Activated naive CD4-positive, alpha-beta T cell treated with anti-CD3 and anti-CD28 coated beads for 36 hours (primary cell): ENCODE measurements around the gene TRPC4AP. TPM values are rescaled to one million over a fixed set of nuclear protein-coding genes. Genes with fewer than 3 reads are reported as not detected.
"Not testable (repeated sequence)": the region's sequence is repeated elsewhere in the genome, so short reads cannot be mapped to it uniquely, and the experiment has no call there.

Source experiments
- CTCF ChIA-PET: fragments of 350-600 bp; sonication (Branson Sonifier 250); formaldehyde crosslinking; loops from one replicate; lab custom pipeline; 2021; ENCODE audit warnings: antibody characterized with exemption; lab: Charles Lee
- DNase-seq: peaks from one replicate; pipeline ENCODE4 v3.0.0-alpha.2; 2020
- H3K27ac Mint-ChIP-seq: one replicate; pipeline ENCODE4 v1.8.0; 2021; ENCODE audit warnings: mild to moderate bottlenecking, mixed read lengths
- H3K27me3 Mint-ChIP-seq: one replicate; pipeline ENCODE4 v1.8.0; 2021; ENCODE audit warnings: low read depth, mixed read lengths
- H3K36me3 Mint-ChIP-seq: one replicate; pipeline ENCODE4 v1.8.0; 2021; ENCODE audit warnings: low read depth, mixed read lengths
- H3K4me1 Mint-ChIP-seq: one replicate; pipeline ENCODE4 v1.8.0; 2021; ENCODE audit warnings: low read depth, mixed read lengths
- H3K4me3 Mint-ChIP-seq: one replicate; pipeline ENCODE4 v1.8.0; 2021; ENCODE audit warnings: mild to moderate bottlenecking, moderate library complexity, mixed read lengths
- H3K9me3 Mint-ChIP-seq: one replicate; pipeline ENCODE4 v1.8.0; 2021; ENCODE audit warnings: mixed read lengths
- intact Hi-C: fragments of 100-400 bp; cut with micrococcal nuclease; formaldehyde crosslinking; loops from one replicate; pipeline ENCODE4 v1.15.1; 2023
- total RNA-seq, 2 experiments: library from RNA; stranded (reverse); gene quantifications; one replicate each; pipeline ENCODE4 v1.2.3, GENCODE V29; 2021

TRPC4AP gene
- total RNA-seq, 2 experiments from 2014 or later = 49.6 to 51.7 TPM

DNA sequence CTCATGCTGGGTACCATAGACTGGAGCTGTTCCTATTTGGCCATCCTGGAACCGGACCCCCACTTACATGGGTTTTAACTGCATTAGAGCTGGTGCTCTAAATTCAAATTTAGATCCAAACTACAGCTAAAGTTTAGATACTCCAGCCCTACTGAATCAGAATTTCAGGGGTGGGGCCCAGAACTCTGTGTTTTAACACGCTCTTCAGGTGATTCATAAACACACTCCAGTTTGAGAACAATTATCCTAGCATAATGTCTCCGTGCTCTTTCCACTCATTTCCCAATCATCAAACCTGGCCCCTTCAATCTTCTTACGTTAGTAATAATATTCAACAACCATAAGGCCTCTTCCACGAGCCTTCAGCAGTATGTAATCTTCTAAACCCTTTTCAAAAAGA lies 15.3 kb downstream of the TRPC4AP start:
- H3K9me3 Mint-ChIP-seq = peaks cover 5% of the 10 kb centered on the region
- no peak overlapping the region for H3K27ac Mint-ChIP-seq

DNA sequence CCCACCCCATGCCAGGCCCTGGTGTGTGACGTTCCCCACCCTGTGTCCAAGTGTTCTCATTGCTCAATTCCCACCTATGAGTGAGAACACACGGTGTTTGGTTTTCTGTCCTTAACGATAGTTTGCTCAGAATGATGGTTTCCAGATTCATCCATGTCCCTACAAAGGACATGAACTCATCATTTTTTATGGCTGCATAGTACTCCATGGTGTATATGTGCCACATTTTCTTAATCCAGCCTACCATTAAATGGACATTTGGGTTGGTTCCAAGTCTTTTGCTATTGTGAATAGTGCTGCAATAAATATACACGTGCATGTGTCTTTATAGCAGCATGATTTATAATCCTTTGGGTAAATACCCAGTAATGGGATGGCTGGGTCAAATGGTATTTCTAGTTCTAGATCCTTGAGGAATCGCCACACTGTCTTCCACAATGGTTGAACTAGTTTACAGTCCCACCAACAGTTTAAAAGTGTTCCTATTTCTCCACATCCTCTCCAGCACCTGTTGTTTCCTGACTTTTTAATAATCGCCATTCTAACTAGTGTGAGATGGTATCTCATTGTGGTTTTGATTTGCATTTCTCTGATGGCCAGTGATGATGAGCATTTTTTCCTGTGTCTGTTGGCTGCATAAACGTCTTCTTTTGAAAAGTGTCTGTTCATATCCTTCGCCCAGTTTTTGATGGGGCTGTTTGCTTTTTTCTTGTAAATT lies 21.0 kb downstream of the TRPC4AP start:
- DNase-seq, CTCF ChIA-PET: not testable (repeated sequence)

More for the DNA sequence above, 15.3 kb downstream of the TRPC4AP start:
- no peaks in the 10 kb centered on the region for H3K27me3 Mint-ChIP-seq
- H3K36me3 Mint-ChIP-seq = peaks cover 41% of the 10 kb centered on the region
- peaks cover 15% of the 10 kb centered on the region for H3K4me1 Mint-ChIP-seq
- CTCF ChIA-PET = no interaction called here
- no peak for DNase-seq
- no peak overlapping the region for H3K4me3 Mint-ChIP-seq
- intact Hi-C loops = no loop called here

DNA sequence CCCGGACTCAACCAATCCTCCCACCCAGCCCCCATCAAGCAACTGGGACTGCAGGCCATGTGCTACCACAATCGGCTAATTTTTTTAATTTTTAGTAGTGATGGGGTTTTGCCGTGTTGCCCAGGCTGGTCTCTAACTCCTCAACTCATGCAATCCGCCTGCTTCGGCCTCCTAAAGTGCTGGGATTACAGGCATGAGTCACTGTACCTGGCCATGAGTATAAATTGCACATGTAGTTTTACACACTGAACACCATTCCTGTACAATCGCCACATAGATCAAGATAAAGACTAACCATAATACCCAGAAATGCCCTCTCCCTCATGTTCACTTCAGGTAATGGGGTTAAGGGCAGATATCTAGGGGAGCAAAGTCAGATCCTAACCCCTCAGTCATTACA lies 26.4 kb downstream of the TRPC4AP start:
- CTCF ChIA-PET = no interaction called here
- intact Hi-C loops = no loop called here
- Mint-ChIP-seq H3K9me3 (no peaks in the 10 kb centered on the region), H3K27me3 (no peaks in the 10 kb centered on the region), H3K4me3 (no peak overlapping the region), H3K36me3 (peaks cover 29% of the 10 kb centered on the region), H3K4me1 (peaks cover 66% of the 10 kb centered on the region), H3K27ac (peak overlapping the region; percentile 37)
- DNase-seq = no peak

More for the DNA sequence above, 21.0 kb downstream of the TRPC4AP start:
- H3K27me3 Mint-ChIP-seq, intact Hi-C loops, H3K9me3 Mint-ChIP-seq, H3K27ac Mint-ChIP-seq, H3K4me3 Mint-ChIP-seq: not testable (repeated sequence)
- Mint-ChIP-seq H3K36me3 (peaks cover 48% of the 10 kb centered on the region), H3K4me1 (peaks cover 30% of the 10 kb centered on the region)

DNA sequence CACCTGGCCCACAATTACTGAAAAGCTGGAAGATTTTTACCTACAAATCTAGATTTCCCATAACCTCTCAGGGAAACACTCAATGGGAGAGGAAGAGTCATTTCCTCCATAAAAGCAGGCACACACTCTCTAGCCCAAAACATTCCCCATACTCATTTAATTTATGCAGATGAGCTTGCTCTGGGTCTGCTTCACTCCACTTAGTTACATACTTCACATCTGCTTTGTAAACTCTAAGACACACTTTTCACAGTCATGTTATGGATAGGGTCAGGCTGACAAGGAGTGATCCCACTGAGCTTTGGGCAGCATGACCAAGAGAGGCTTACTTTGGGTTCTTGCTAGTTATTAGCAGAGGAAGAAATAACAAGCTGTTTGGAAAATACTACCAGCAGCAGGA lies 27.4 kb downstream of the TRPC4AP start:
- H3K4me1 Mint-ChIP-seq = peaks cover 61% of the 10 kb centered on the region
- no peak for DNase-seq
- H3K4me3 Mint-ChIP-seq = no peak overlapping the region
- no peaks in the 10 kb centered on the region for H3K9me3 Mint-ChIP-seq
- CTCF ChIA-PET = interaction anchor here (1.0 to 1.5 kb wide), 3 partner anchors 8 to 242 kb away, joined by 3 to 4 read pairs (median 4); no protein-coding TSS in a partner anchor
- H3K27me3 Mint-ChIP-seq = no peaks in the 10 kb centered on the region
- peaks cover 28% of the 10 kb centered on the region for H3K36me3 Mint-ChIP-seq
- intact Hi-C loops = loop anchor here (2.0 kb wide), 1 partner anchor 14 kb away; no protein-coding TSS in a partner anchor
- peak overlapping the region; percentile 42 for H3K27ac Mint-ChIP-seq

DNA sequence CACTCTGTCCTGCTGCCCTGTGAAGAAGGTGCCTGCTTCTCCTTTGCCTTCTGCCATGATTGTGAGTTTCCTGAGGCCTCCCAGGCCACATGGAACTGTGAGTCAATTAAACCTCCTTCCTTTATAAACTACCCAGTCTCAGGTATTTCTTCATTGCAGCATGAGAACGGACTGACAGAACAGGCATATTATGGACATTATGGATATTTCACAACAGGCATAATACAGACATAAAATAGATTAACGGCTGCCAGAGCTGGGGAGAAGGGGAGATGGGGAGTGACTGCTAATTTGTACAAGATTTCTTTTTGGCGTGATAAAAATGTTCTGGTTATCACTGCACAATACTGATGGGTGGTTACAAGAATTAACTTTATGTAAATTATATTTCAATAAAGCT lies 29.4 kb downstream of the TRPC4AP start:
- Mint-ChIP-seq H3K27ac (no peak overlapping the region), H3K36me3 (peaks cover 37% of the 10 kb centered on the region), H3K27me3 (no peaks in the 10 kb centered on the region), H3K4me1 (peaks cover 69% of the 10 kb centered on the region), H3K9me3 (no peaks in the 10 kb centered on the region), H3K4me3 (no peak overlapping the region)
- CTCF ChIA-PET = interaction anchor here (1.1 kb wide), 1 partner anchor 84 kb away, joined by 4 read pairs; the partner anchor contains the start of gene EDEM2
- DNase-seq = no peak
- intact Hi-C loops = no loop called here

DNA sequence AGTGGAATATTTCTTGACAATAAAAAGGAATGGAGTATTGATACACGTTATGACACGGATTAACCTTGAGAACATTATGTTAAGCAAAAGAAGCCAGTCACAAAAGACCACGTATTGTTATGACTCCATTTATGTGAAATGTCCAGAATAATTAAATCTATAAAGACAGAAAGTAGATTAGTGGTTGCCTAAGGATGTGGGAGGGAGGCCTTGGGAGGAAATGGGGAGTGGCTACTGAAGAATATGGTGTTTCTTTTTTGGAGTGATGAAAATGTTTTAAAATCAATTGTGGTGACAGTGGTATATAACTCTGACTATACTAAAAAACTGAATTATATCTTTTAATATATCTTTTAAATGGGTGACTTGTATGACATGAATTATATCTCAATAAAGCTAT lies 30.1 kb downstream of the TRPC4AP start:
- DNase-seq = no peak
- H3K36me3 Mint-ChIP-seq = peaks cover 37% of the 10 kb centered on the region
- no peaks in the 10 kb centered on the region for H3K27me3 Mint-ChIP-seq
- H3K4me1 Mint-ChIP-seq = peaks cover 64% of the 10 kb centered on the region
- intact Hi-C loops = no loop called here
- no peak overlapping the region for H3K4me3 Mint-ChIP-seq
- CTCF ChIA-PET = no interaction called here
- no peaks in the 10 kb centered on the region for H3K9me3 Mint-ChIP-seq
- H3K27ac Mint-ChIP-seq = no peak overlapping the region

DNA sequence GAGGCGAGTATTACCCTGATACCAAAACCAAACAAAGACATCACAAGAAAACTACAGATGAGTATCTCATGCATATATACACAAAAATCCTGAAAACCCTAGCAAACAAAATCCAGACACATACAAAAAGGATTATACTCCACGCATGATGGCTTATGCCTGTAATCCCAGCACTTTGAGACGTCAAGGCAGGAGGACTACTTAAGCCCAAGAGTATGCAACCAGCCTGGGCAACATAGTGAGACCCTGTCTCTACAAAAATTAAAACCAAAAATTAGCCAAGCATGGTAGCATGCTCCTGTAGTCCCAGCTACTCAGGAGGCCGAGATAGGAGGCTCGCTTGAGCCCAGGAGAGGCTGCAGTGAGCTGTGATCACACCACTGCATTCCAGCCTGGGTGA lies 32.4 kb downstream of the TRPC4AP start:
- H3K27ac Mint-ChIP-seq = no peak overlapping the region
- peaks cover 36% of the 10 kb centered on the region for H3K36me3 Mint-ChIP-seq
- CTCF ChIA-PET = no interaction called here

DNA sequence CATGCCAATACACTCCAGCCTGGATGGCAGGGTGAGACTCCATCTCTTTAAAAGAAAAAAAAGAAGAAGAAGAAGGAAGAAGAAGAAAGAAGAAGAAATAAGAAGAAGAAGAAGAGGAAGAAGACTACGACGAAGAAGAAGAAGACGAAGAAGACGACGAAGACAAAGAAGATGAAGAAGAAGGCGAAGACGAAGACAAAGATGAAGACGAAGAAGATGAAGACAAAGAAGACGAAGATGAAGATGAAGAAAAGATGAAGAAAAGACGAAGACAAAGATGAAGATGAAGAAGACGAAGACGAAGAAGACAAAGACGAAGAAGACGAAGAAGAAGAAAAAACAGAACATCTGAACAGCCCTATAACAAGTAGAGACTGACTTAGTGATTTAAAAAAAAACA lies 33.0 kb downstream of the TRPC4AP start:
- H3K36me3 Mint-ChIP-seq = peaks cover 39% of the 10 kb centered on the region
- no peaks in the 10 kb centered on the region for H3K9me3 Mint-ChIP-seq
- CTCF ChIA-PET = no interaction called here

More for the DNA sequence above, 32.4 kb downstream of the TRPC4AP start:
- H3K4me1 Mint-ChIP-seq = peaks cover 55% of the 10 kb centered on the region
- H3K4me3 Mint-ChIP-seq = no peak overlapping the region
- no peaks in the 10 kb centered on the region for H3K9me3 Mint-ChIP-seq
- intact Hi-C loops = no loop called here
- H3K27me3 Mint-ChIP-seq = no peaks in the 10 kb centered on the region
- DNase-seq = no peak

DNA sequence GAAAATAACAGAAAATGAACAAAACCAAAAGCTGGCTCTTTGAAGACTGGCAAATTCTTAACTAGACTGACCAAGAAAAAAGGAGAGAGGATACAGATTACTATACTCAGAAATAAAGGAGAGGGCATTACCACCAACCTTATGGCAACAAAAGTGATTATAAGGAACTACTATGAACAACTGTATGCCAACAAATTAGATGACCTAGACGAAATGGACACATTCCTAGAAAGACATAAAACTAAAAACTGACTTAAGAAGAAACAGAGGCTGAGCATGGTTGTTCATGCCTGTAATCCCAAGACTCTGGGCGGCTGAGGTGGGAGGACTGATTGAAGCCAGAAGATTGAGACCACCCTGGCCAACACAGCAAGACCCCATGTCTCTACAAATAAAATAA lies 33.5 kb downstream of the TRPC4AP start:
- Mint-ChIP-seq H3K4me3 (no peak overlapping the region), H3K27me3 (no peaks in the 10 kb centered on the region), H3K27ac (no peak overlapping the region), H3K4me1 (peaks cover 59% of the 10 kb centered on the region), H3K9me3 (no peaks in the 10 kb centered on the region), H3K36me3 (peaks cover 39% of the 10 kb centered on the region)
- CTCF ChIA-PET = no interaction called here
- intact Hi-C loops = no loop called here
- no peak for DNase-seq

More for the DNA sequence above, 33.0 kb downstream of the TRPC4AP start:
- H3K4me1 Mint-ChIP-seq = peaks cover 55% of the 10 kb centered on the region
- no peak for DNase-seq
- intact Hi-C loops = no loop called here
- H3K27ac Mint-ChIP-seq = no peak overlapping the region
- no peaks in the 10 kb centered on the region for H3K27me3 Mint-ChIP-seq
- H3K4me3 Mint-ChIP-seq = no peak overlapping the region

DNA sequence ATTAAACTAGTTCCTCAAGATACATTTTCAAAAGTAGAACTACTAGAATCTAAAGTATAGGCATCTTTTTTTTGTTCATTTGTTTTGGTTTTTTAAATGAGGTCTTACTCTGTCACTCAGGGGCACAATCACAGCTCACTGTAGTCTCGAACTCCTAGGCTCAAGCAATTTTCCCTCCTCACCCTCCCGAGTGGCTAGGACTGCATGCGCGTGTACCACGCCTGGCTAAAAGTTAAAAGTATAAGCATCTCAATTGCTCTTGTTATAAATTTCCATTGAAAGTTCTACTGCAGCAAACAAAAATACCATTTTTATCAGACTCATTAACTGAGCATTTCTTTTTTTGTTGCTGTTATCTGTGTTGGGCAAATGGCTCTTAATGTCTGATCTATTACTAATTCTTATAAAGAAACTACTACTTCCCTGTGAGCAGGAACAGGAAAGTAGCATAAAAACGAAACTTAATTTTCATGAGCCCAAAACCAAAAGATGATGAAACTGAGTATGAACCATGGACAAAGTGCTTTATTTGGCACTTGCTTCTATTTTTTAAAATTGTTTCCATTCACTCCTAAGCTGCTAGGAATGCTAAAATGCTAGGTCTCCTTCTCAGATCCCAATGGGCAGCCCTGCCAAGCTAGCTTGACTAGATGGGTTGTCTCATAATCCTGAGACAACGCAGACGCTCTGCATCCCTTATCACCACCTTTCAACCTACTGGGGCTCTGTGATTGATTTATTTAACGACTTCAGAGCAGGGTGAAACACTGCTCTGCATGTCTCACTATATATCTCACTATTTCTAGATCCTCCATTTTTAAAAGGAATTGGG lies 36.9 kb downstream of the TRPC4AP start:
- no peaks in the 10 kb centered on the region for H3K9me3 Mint-ChIP-seq
- H3K27me3 Mint-ChIP-seq = no peaks in the 10 kb centered on the region
- peak overlapping the region; percentile 22 for H3K4me3 Mint-ChIP-seq
- peaks cover 28% of the 10 kb centered on the region for H3K36me3 Mint-ChIP-seq
- CTCF ChIA-PET = interaction anchor here (0.6 to 1.3 kb wide), 2 partner anchors 8 to 39 kb away, joined by 3 read pairs; no protein-coding TSS in a partner anchor
- peaks cover 36% of the 10 kb centered on the region for H3K4me1 Mint-ChIP-seq
- intact Hi-C loops = loop anchor here (1.0 to 2.0 kb wide), 2 partner anchors 30 to 37 kb away; partner anchors contain the start of gene TRPC4AP
- peak overlapping the region; percentile 93 for H3K27ac Mint-ChIP-seq
- peak; percentile 8 for DNase-seq

DNA sequence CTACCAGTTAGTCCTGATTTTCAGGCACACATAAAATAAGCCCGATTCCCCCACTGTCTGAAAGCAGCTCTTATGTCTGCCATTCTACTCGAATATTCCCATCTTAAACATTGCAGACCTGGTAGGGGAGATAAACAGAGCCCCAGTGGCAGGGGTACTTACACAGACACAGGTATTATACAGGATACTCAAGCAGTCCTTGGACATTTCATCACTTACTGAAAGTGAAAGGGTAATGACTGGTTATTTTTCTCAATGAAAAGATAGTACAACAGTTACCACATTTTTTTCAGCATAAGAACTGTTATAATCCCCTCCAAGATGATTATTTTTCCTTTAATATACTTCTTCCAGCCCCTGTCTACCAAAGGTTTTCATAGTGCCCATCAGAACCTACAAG lies 37.8 kb downstream of the TRPC4AP start:
- intact Hi-C loops = loop anchor here (1.0 to 2.0 kb wide), 2 partner anchors 30 to 38 kb away; partner anchors contain the start of gene TRPC4AP
- Mint-ChIP-seq H3K4me1 (peaks cover 32% of the 10 kb centered on the region), H3K4me3 (no peak overlapping the region), H3K27me3 (no peaks in the 10 kb centered on the region), H3K27ac (peak overlapping the region; percentile 93), H3K36me3 (peaks cover 28% of the 10 kb centered on the region), H3K9me3 (no peaks in the 10 kb centered on the region)
- CTCF ChIA-PET = interaction anchor here (1.3 kb wide), 1 partner anchor 40 kb away, joined by 3 read pairs; no protein-coding TSS in a partner anchor
- no peak for DNase-seq

DNA sequence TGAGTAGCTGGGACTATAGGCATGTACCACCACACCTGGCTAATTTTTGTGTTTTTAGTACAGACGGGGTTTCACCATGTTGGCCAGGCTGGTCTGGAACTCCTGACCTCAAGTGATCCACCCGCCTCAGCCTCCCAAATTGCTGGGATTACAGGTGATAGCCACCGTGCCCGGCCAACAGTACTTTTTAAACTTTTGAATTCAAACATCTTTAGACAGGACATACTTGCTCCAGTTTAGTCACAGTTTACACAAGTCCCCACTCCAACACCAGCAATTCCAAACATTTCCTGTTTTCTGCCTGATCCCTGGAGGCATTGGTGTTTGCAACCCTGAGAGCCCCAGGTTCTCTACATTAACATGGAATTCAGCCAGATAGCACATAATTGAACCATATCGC lies 40.0 kb downstream of the TRPC4AP start:
- peaks cover 23% of the 10 kb centered on the region for H3K4me1 Mint-ChIP-seq

More for the DNA sequence above, 40.0 kb downstream of the TRPC4AP start:
- H3K9me3 Mint-ChIP-seq, DNase-seq, H3K27me3 Mint-ChIP-seq, intact Hi-C loops, H3K4me3 Mint-ChIP-seq, H3K27ac Mint-ChIP-seq: not testable (repeated sequence)
- CTCF ChIA-PET = interaction anchor here (0.9 kb wide), 1 partner anchor 44 kb away, joined by 3 read pairs; no protein-coding TSS in a partner anchor
- peaks cover 31% of the 10 kb centered on the region for H3K36me3 Mint-ChIP-seq
